PC-9 (cell line): ENCODE results near the gene SCAF11. TPM values are rescaled to one million over a fixed set of nuclear protein-coding genes. Genes with fewer than 3 reads are reported as not detected.
"Not testable (repeated sequence)": the region's sequence is repeated elsewhere in the genome, so short reads cannot be mapped to it uniquely, and the experiment has no call there.

Source experiments
- BruUV-seq: library from RNA; stranded (reverse); fragments of 400-500 nt; replicated peaks from 2 replicates; lab custom pipeline; 2021; lab: Mats Ljungman, UMichigan
- CTCF ChIA-PET: fragments of 300-600 bp; sonication (Branson Sonifier 250); formaldehyde crosslinking; loops from one replicate; lab custom pipeline; 2022; ENCODE audit warnings: antibody characterized with exemption; lab: Charles Lee
- POLR2A ChIA-PET: fragments of 300-600 bp; sonication (Branson Sonifier 250); formaldehyde crosslinking; loops from one replicate; lab custom pipeline; 2022; ENCODE audit warnings: antibody characterized with exemption; ENCODE audit not compliant: unreplicated experiment; lab: Charles Lee
- DNase-seq, 2 experiments: peaks; one replicate each; pipeline versions ENCODE4 v3.0.0 to v3.0.0-alpha.2; 2015 to 2022; ENCODE audit warnings: mixed read lengths in 1 of 2
- H2AFZ ChIP-seq: fragments of 200-600 bp; sonication (generic); 2 replicates; pipeline ENCODE4 v1.8.1; 2017; ENCODE audit warnings: antibody characterized with exemption
- H3F3A ChIP-seq: fragments of 200-600 bp; sonication (generic); 2 replicates; pipeline ENCODE4 v1.8.1; 2017; ENCODE audit warnings: antibody characterized with exemption, mild to moderate bottlenecking, low read depth; ENCODE audit not compliant: insufficient read depth
- H3K27ac ChIP-seq: fragments of 200-600 bp; sonication (generic); 2 replicates; pipeline ENCODE4 v1.6.1; 2016; ENCODE audit warnings: mixed run types
- H3K27me3 ChIP-seq: fragments of 200-600 bp; sonication (generic); 2 replicates; pipeline ENCODE4 v1.6.1; 2016; ENCODE audit warnings: low read depth, mixed run types; ENCODE audit not compliant: insufficient read depth
- H3K36me3 ChIP-seq: fragments of 200-600 bp; sonication (generic); 2 replicates; pipeline ENCODE4 v1.6.1; 2016; ENCODE audit warnings: low read depth, mixed run types
- H3K4me1 ChIP-seq: fragments of 200-600 bp; sonication (generic); replicated peaks from 2 replicates; pipeline ENCODE4 v1.6.1; 2016; ENCODE audit warnings: mixed run types; ENCODE audit not compliant: insufficient read depth
- H3K4me2 ChIP-seq: fragments of 200-600 bp; sonication (generic); 2 replicates; pipeline ENCODE4 v1.6.1; 2017; ENCODE audit warnings: mixed run types
- H3K4me3 ChIP-seq: fragments of 200-600 bp; sonication (generic); 2 replicates; pipeline ENCODE4 v1.6.1; 2016; ENCODE audit warnings: mixed run types
- H3K79me2 ChIP-seq: fragments of 200-600 bp; sonication (generic); 2 replicates; pipeline ENCODE4 v1.6.1; 2017; ENCODE audit warnings: low read depth, mixed run types
- H3K9me2 ChIP-seq: fragments of 200-600 bp; sonication (generic); 2 replicates; pipeline ENCODE4 v1.8.1; 2017; ENCODE audit warnings: mild to moderate bottlenecking; ENCODE audit not compliant: insufficient read depth
- H3K9me3 ChIP-seq: fragments of 200-600 bp; sonication (generic); 2 replicates; pipeline ENCODE4 v1.8.1; 2016; ENCODE audit warnings: low read depth; ENCODE audit not compliant: insufficient read depth
- H4K20me1 ChIP-seq: fragments of 200-600 bp; sonication (generic); 2 replicates; pipeline ENCODE4 v1.8.1; 2017; ENCODE audit not compliant: insufficient read depth
- CTCF ChIP-seq: fragments of 200-600 bp; sonication (generic); conservative IDR thresholded peaks from 2 replicates; pipeline ENCODE4 v1.6.1; 2017; ENCODE audit warnings: mixed run types, antibody characterized with exemption, mild to moderate bottlenecking, moderate library complexity
- EZH2 ChIP-seq: fragments of 200-600 bp; sonication (generic); IDR thresholded peaks from 2 replicates; pipeline ENCODE4 v1.8.0; 2017; ENCODE audit warnings: antibody characterized with exemption, low read depth
- intact Hi-C: fragments of 100-400 bp; cut with micrococcal nuclease; formaldehyde crosslinking; loops from one replicate; pipeline ENCODE4 v1.10.0; 2022; ENCODE audit not compliant: unreplicated experiment
- total RNA-seq: library from RNA; stranded (reverse); gene quantifications from 2 replicates; pipeline ENCODE4 v1.2.3, GENCODE V29; 2021

Gene SCAF11
- total RNA-seq, 1 experiment from 2014 or later: 98.7 TPM

DNA sequence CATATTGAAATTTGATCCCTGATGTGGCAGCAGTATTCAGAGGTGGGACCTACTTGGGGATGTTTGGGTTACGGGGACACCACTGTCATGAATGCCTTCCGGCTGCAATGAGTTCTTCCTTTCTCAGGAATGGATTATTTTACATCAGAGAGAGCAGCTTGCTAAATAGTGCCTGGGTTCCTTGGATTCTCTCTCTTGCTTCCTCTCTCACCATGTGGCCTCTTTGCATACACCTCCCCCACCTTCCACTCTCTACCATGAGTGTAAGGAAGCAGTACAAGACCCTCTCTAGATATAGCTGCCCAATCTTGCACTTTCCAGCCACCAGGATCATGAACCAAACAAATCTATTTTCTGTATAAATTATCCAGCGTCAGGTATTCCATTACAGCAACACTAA, 15.4 kb upstream of the SCAF11 start:
- BruUV-seq: no TSS peak
- H3K27me3 ChIP-seq: no peaks in the 10 kb centered on the region
- CTCF ChIA-PET: no interaction called here
- H3K4me3 ChIP-seq: no peak overlapping the region
- no peak overlapping the region for H3K27ac ChIP-seq
- POLR2A ChIA-PET: interaction anchor here (0.6 to 0.7 kb wide), 2 partner anchors 11 to 336 kb away, joined by 3 read pairs; no protein-coding TSS in a partner anchor
- H3K79me2 ChIP-seq: no peaks in the 10 kb centered on the region
- H3K4me2 ChIP-seq: no peak overlapping the region
- no peaks in the 10 kb centered on the region for H3K9me3 ChIP-seq
- intact Hi-C loops: no loop called here
- no peaks in the 10 kb centered on the region for H3K36me3 ChIP-seq
- DNase-seq: no peak
- H3K9me2 ChIP-seq: no peaks in the 10 kb centered on the region
- no peak for TF ChIP-seq CTCF
- no peak for TF ChIP-seq EZH2
- no peaks in the 10 kb centered on the region for H3K4me1 ChIP-seq
- H2AFZ ChIP-seq: no peak overlapping the region
- no peaks in the 10 kb centered on the region for H3F3A ChIP-seq
- no peaks in the 10 kb centered on the region for H4K20me1 ChIP-seq

- Histone ChIP-seq H3F3A (no peaks in the 10 kb centered on the region), H3K4me2 (no peak overlapping the region), H3K27me3 (no peaks in the 10 kb centered on the region), H3K4me1 (no peaks in the 10 kb centered on the region), H3K4me3 (no peak overlapping the region), H3K9me2 (no peaks in the 10 kb centered on the region), H4K20me1 (no peaks in the 10 kb centered on the region), H3K36me3 (no peaks in the 10 kb centered on the region), H3K9me3 (no peaks in the 10 kb centered on the region), H3K79me2 (no peaks in the 10 kb centered on the region), H3K27ac (no peak overlapping the region), H2AFZ (no peak overlapping the region)
- intact Hi-C loops: no loop called here
- CTCF ChIA-PET: no interaction called here
- POLR2A ChIA-PET: no interaction called here
- no peak for TF ChIP-seq EZH2
- TF ChIP-seq CTCF: peak; percentile 73
- DNase-seq: no peak
- no TSS peak for BruUV-seq
These were observed 14.9 kb upstream of the SCAF11 start for GRCh38 chr12:46005151-46005797.

- H3K9me3 ChIP-seq: no peaks in the 10 kb centered on the region
- H3K36me3 ChIP-seq: no peaks in the 10 kb centered on the region
- H4K20me1 ChIP-seq: no peaks in the 10 kb centered on the region
- CTCF ChIA-PET: no interaction called here
- no peak overlapping the region for H2AFZ ChIP-seq
- no peaks in the 10 kb centered on the region for H3K79me2 ChIP-seq
- H3K4me2 ChIP-seq: no peak overlapping the region
- intact Hi-C loops: no loop called here
- no peaks in the 10 kb centered on the region for H3F3A ChIP-seq
- BruUV-seq: no TSS peak
- DNase-seq: no peak
- POLR2A ChIA-PET: no interaction called here
- H3K9me2 ChIP-seq: no peaks in the 10 kb centered on the region
- no peaks in the 10 kb centered on the region for H3K4me1 ChIP-seq
- H3K27ac ChIP-seq: no peak overlapping the region
- no peaks in the 10 kb centered on the region for H3K27me3 ChIP-seq
- TF ChIP-seq CTCF (no peak), EZH2 (no peak)
- no peak overlapping the region for H3K4me3 ChIP-seq
These were observed 14.3 kb upstream of the SCAF11 start for GRCh38 chr12:46004715-46005114.

DNA sequence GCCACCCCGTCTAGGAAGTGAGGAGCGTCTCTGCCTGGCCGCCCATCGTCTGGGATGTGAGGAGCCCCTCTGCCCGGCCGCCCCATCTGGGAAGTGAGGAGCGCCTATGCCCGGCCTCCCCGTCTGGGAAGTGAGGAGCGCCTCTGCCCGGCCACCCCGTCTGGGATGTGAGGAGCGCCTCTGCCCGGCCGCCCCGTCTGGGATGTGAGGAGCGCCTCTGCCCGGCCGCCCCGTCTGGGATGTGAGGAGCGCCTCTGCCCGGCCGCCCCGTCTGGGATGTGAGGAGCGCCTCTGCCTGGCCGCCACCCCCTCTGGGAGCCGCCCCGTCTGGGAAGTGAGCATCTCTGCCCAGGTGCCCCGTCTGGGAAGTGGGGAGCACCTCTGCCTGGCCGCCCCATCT, 9.7 kb upstream of the SCAF11 start:
- H4K20me1 ChIP-seq, POLR2A ChIA-PET, H3F3A ChIP-seq, H3K27me3 ChIP-seq, H3K4me3 ChIP-seq, H3K36me3 ChIP-seq, intact Hi-C loops, H3K79me2 ChIP-seq, H2AFZ ChIP-seq, H3K9me2 ChIP-seq, H3K4me2 ChIP-seq, H3K9me3 ChIP-seq, H3K27ac ChIP-seq, BruUV-seq, H3K4me1 ChIP-seq, DNase-seq, CTCF ChIA-PET: not testable (repeated sequence)
